ENCODE results near the gene LRRC32. TPM values are rescaled to one million over a fixed set of nuclear protein-coding genes. Genes with fewer than 3 reads are reported as not detected.
A peak's percentile ranks its signal among the peaks of the same experiment; 100 is the strongest.

The LRRC32 gene
- total RNA-seq, 1 donor from 2014 or later, result 0.77 TPM

GRCh38 chr11:76631566-76632308, 38.8 kb downstream of the LRRC32 start:
- TF ChIP-seq, protein P1, sequence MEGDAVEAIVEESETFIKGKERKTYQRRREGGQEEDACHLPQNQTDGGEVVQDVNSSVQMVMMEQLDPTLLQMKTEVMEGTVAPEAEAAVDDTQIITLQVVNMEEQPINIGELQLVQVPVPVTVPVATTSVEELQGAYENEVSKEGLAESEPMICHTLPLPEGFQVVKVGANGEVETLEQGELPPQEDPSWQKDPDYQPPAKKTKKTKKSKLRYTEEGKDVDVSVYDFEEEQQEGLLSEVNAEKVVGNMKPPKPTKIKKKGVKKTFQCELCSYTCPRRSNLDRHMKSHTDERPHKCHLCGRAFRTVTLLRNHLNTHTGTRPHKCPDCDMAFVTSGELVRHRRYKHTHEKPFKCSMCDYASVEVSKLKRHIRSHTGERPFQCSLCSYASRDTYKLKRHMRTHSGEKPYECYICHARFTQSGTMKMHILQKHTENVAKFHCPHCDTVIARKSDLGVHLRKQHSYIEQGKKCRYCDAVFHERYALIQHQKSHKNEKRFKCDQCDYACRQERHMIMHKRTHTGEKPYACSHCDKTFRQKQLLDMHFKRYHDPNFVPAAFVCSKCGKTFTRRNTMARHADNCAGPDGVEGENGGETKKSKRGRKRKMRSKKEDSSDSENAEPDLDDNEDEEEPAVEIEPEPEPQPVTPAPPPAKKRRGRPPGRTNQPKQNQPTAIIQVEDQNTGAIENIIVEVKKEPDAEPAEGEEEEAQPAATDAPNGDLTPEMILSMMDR (conservative IDR thresholded peaks at IDR 0.05), result no peak
- Mint-ChIP-seq H3K9me3 (no peaks in the 10 kb centered on the region), H3K36me3 (ENCODE audit: low read depth) (no peaks in the 10 kb centered on the region), H3K4me3 (no peak overlapping the region), H3K27me3 (ENCODE audit: low read depth) (no peaks in the 10 kb centered on the region), H3K4me1 (peaks cover 6% of the 10 kb centered on the region), H3K27ac (ENCODE audit: unreplicated experiment) (no peak overlapping the region)
- DNase-seq (ENCODE audit: low read depth, low spot score), result no peak

- no peaks in the 10 kb centered on the region for H3K9me3 Mint-ChIP-seq
Measured at GRCh38 chr11:76630600-76631281, 39.8 kb downstream of the LRRC32 start.

DNA sequence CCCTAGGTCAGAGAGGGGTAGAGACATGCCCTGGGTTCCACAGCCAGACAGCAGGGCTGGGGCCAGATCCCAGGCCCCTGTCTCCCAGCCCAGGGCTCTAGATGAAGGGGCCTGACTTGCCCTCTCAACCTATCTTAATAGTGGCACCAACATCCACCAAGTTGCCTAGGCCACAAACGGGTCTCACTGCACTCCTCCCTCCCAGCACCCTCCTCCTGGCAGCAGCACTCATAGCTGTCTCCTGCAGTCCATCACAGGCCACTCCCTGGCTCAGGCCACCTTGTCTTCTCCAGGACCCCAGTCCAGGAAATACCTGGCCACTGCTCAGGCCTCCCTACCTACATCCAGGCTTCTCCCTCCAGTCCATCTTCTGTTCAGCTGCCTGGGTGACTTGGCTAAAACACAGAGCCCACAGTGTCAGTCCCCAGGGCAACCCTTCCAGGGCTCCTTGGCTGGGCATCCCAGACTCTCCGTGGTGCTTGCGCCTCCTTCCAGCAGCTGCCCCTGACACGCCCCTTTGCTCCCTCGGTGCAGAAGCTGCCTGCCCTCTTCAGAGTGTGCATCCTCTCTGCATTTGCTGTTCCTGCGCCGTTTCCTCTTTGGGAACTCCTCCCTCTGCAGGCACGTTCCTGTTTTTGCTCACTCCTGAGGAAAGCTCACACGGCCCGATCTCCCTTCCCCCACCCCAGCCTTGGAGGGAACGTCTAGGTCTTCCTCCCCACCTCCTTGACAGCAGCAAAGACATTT, 40.5 kb downstream of the LRRC32 start:
- Mint-ChIP-seq H3K9me3 (peaks cover 4% of the 10 kb centered on the region), H3K27ac (ENCODE audit: unreplicated experiment) (peak overlapping the region; percentile 81)

More at GRCh38 chr11:76630600-76631281, 39.8 kb downstream of the LRRC32 start:
- Mint-ChIP-seq H3K36me3 (ENCODE audit: low read depth) (no peaks in the 10 kb centered on the region), H3K4me1 (peaks cover 6% of the 10 kb centered on the region), H3K27ac (ENCODE audit: unreplicated experiment) (peak overlapping the region; percentile 81), H3K27me3 (ENCODE audit: low read depth) (no peaks in the 10 kb centered on the region), H3K4me3 (no peak overlapping the region)
- no peak for DNase-seq (ENCODE audit: low read depth, low spot score)
- TF ChIP-seq, protein P1 (conservative IDR thresholded peaks at IDR 0.05), result no peak

GRCh38 chr11:76629116-76629852, 41.3 kb downstream of the LRRC32 start:
- Mint-ChIP-seq H3K4me3 (no peak overlapping the region), H3K4me1 (peaks cover 6% of the 10 kb centered on the region)
- TF ChIP-seq, protein P1 (conservative IDR thresholded peaks at IDR 0.05), result no peak

More for the DNA sequence above, 40.5 kb downstream of the LRRC32 start:
- no peak overlapping the region for H3K4me3 Mint-ChIP-seq
- H3K27me3 Mint-ChIP-seq (ENCODE audit: low read depth), result no peaks in the 10 kb centered on the region
- TF ChIP-seq, protein P1 (conservative IDR thresholded peaks at IDR 0.05), result no peak
- DNase-seq (ENCODE audit: low read depth, low spot score), result no peak
- peaks cover 6% of the 10 kb centered on the region for H3K4me1 Mint-ChIP-seq
- no peaks in the 10 kb centered on the region for H3K36me3 Mint-ChIP-seq (ENCODE audit: low read depth)

GRCh38 chr11:76628408-76628947, 42.1 kb downstream of the LRRC32 start:
- H3K4me1 Mint-ChIP-seq, result peaks cover 10% of the 10 kb centered on the region
- peaks cover 4% of the 10 kb centered on the region for H3K9me3 Mint-ChIP-seq
- no peaks in the 10 kb centered on the region for H3K27me3 Mint-ChIP-seq (ENCODE audit: low read depth)
- H3K36me3 Mint-ChIP-seq (ENCODE audit: low read depth), result no peaks in the 10 kb centered on the region
- H3K4me3 Mint-ChIP-seq, result no peak overlapping the region
- no peak overlapping the region for H3K27ac Mint-ChIP-seq (ENCODE audit: unreplicated experiment)
- DNase-seq (ENCODE audit: low read depth, low spot score), result no peak
- TF ChIP-seq, protein P1 (conservative IDR thresholded peaks at IDR 0.05), result no peak

More at GRCh38 chr11:76629116-76629852, 41.3 kb downstream of the LRRC32 start:
- Mint-ChIP-seq H3K36me3 (ENCODE audit: low read depth) (no peaks in the 10 kb centered on the region), H3K27me3 (ENCODE audit: low read depth) (no peaks in the 10 kb centered on the region), H3K9me3 (peaks cover 4% of the 10 kb centered on the region), H3K27ac (ENCODE audit: unreplicated experiment) (no peak overlapping the region)
- DNase-seq (ENCODE audit: low read depth, low spot score), result no peak
